T-helper 1 cell treated with Interleukin-12 subunit alpha and Interleukin-12 subunit beta and Interleukin-4 antibody, amounts not matched to agents 30 μg/mL and 1 μg/mL, for 36 hours (primary cell): ENCODE results near the gene DIS3L2.
"Not testable (repeated sequence)": the region's sequence is repeated elsewhere in the genome, so short reads cannot be mapped to it uniquely, and the experiment has no call there.

Source experiments
- H3K27ac Mint-ChIP-seq: one replicate; pipeline ENCODE4 v1.8.0; 2021; ENCODE audit warnings: mild to moderate bottlenecking, mixed read lengths
- H3K27me3 Mint-ChIP-seq: one replicate; pipeline ENCODE4 v1.8.0; 2021; ENCODE audit warnings: low read depth, mixed read lengths
- H3K36me3 Mint-ChIP-seq: one replicate; pipeline ENCODE4 v1.8.0; 2021; ENCODE audit warnings: low read depth, mixed read lengths
- H3K4me1 Mint-ChIP-seq: one replicate; pipeline ENCODE4 v1.8.0; 2021; ENCODE audit warnings: low read depth, mixed read lengths
- H3K4me3 Mint-ChIP-seq: one replicate; pipeline ENCODE4 v1.8.0; 2021; ENCODE audit warnings: mild to moderate bottlenecking, moderate library complexity, mixed read lengths
- H3K9me3 Mint-ChIP-seq: one replicate; pipeline ENCODE4 v1.8.0; 2021; ENCODE audit warnings: mixed read lengths

The DIS3L2 gene

GRCh38 chr2:232370007-232370406 is 408.5 kb downstream of the DIS3L2 start:
- not testable (repeated sequence) for H3K27me3 Mint-ChIP-seq

GRCh38 chr2:232372231-232373208 is 411.0 kb downstream of the DIS3L2 start:
- Mint-ChIP-seq H3K9me3 (no peaks in the 10 kb centered on the region), H3K27me3 (no peaks in the 10 kb centered on the region), H3K36me3 (no peaks in the 10 kb centered on the region), H3K4me1 (no peaks in the 10 kb centered on the region), H3K4me3 (no peak overlapping the region), H3K27ac (no peak overlapping the region)

More at GRCh38 chr2:232370007-232370406, 408.5 kb downstream of the DIS3L2 start:
- H3K36me3 Mint-ChIP-seq, H3K9me3 Mint-ChIP-seq, H3K4me3 Mint-ChIP-seq, H3K4me1 Mint-ChIP-seq, H3K27ac Mint-ChIP-seq: not testable (repeated sequence)

- no peaks in the 10 kb centered on the region for H3K36me3 Mint-ChIP-seq
- no peak overlapping the region for H3K4me3 Mint-ChIP-seq
- no peaks in the 10 kb centered on the region for H3K27me3 Mint-ChIP-seq
- H3K27ac Mint-ChIP-seq, result no peak overlapping the region
- H3K4me1 Mint-ChIP-seq, result no peaks in the 10 kb centered on the region
- no peaks in the 10 kb centered on the region for H3K9me3 Mint-ChIP-seq
These were observed 412.8 kb downstream of the DIS3L2 start for GRCh38 chr2:232374356-232374755.

GRCh38 chr2:232375164-232375563 is 413.7 kb downstream of the DIS3L2 start:
- H3K9me3 Mint-ChIP-seq, result no peaks in the 10 kb centered on the region
- H3K4me3 Mint-ChIP-seq, result no peak overlapping the region

GRCh38 chr2:232376260-232376659 is 414.7 kb downstream of the DIS3L2 start:
- no peaks in the 10 kb centered on the region for H3K27me3 Mint-ChIP-seq
- H3K4me1 Mint-ChIP-seq, result no peaks in the 10 kb centered on the region
- H3K4me3 Mint-ChIP-seq, result no peak overlapping the region
- H3K27ac Mint-ChIP-seq, result no peak overlapping the region
- H3K9me3 Mint-ChIP-seq, result no peaks in the 10 kb centered on the region
- H3K36me3 Mint-ChIP-seq, result no peaks in the 10 kb centered on the region

More at GRCh38 chr2:232375164-232375563, 413.7 kb downstream of the DIS3L2 start:
- Mint-ChIP-seq H3K27me3 (no peaks in the 10 kb centered on the region), H3K36me3 (no peaks in the 10 kb centered on the region), H3K4me1 (no peaks in the 10 kb centered on the region), H3K27ac (no peak overlapping the region)

- Mint-ChIP-seq H3K9me3 (no peaks in the 10 kb centered on the region), H3K36me3 (no peaks in the 10 kb centered on the region), H3K4me3 (no peak overlapping the region), H3K27me3 (no peaks in the 10 kb centered on the region), H3K4me1 (no peaks in the 10 kb centered on the region), H3K27ac (no peak overlapping the region)
These were observed 415.2 kb downstream of the DIS3L2 start for GRCh38 chr2:232376713-232377112.

- H3K9me3 Mint-ChIP-seq, result no peaks in the 10 kb centered on the region
- no peaks in the 10 kb centered on the region for H3K27me3 Mint-ChIP-seq
- H3K27ac Mint-ChIP-seq, result no peak overlapping the region
- no peaks in the 10 kb centered on the region for H3K36me3 Mint-ChIP-seq
- H3K4me1 Mint-ChIP-seq, result no peaks in the 10 kb centered on the region
- H3K4me3 Mint-ChIP-seq, result no peak overlapping the region
These were observed 415.8 kb downstream of the DIS3L2 start for GRCh38 chr2:232377319-232377718.

- H3K36me3 Mint-ChIP-seq, result no peaks in the 10 kb centered on the region
- no peaks in the 10 kb centered on the region for H3K4me1 Mint-ChIP-seq
- no peak overlapping the region for H3K27ac Mint-ChIP-seq
- no peak overlapping the region for H3K4me3 Mint-ChIP-seq
- H3K9me3 Mint-ChIP-seq, result no peaks in the 10 kb centered on the region
- peaks cover 5% of the 10 kb centered on the region for H3K27me3 Mint-ChIP-seq
These were observed 416.6 kb downstream of the DIS3L2 start for GRCh38 chr2:232377841-232378734.

- H3K9me3 Mint-ChIP-seq, H3K4me1 Mint-ChIP-seq, H3K4me3 Mint-ChIP-seq, H3K27ac Mint-ChIP-seq, H3K36me3 Mint-ChIP-seq: not testable (repeated sequence)
- peaks cover 12% of the 10 kb centered on the region for H3K27me3 Mint-ChIP-seq
These were observed 417.2 kb downstream of the DIS3L2 start, which contains the start of gene ALPP for GRCh38 chr2:232378735-232379151. ALPP (plus strand) TSS chr2:232378751; CDS start chr2:232378803, 52 bp downstream.

GRCh38 chr2:232379610-232380590 is 418.4 kb downstream of the DIS3L2 start:
- H3K27ac Mint-ChIP-seq, H3K4me1 Mint-ChIP-seq, H3K36me3 Mint-ChIP-seq, H3K4me3 Mint-ChIP-seq, H3K9me3 Mint-ChIP-seq: not testable (repeated sequence)
- H3K27me3 Mint-ChIP-seq, result peaks cover 23% of the 10 kb centered on the region

- not testable (repeated sequence) for H3K36me3 Mint-ChIP-seq, H3K4me1 Mint-ChIP-seq, H3K4me3 Mint-ChIP-seq, H3K9me3 Mint-ChIP-seq, H3K27ac Mint-ChIP-seq
- H3K27me3 Mint-ChIP-seq, result peaks cover 38% of the 10 kb centered on the region
These were observed 419.9 kb downstream of the DIS3L2 start for GRCh38 chr2:232381204-232382031.

- Mint-ChIP-seq H3K27me3 (peaks cover 42% of the 10 kb centered on the region), H3K27ac (no peak overlapping the region), H3K36me3 (peaks cover 2% of the 10 kb centered on the region), H3K4me1 (no peaks in the 10 kb centered on the region), H3K9me3 (no peaks in the 10 kb centered on the region), H3K4me3 (no peak overlapping the region)
These were observed 421.1 kb downstream of the DIS3L2 start for GRCh38 chr2:232382331-232383225.
